CD14-positive monocyte (primary cell): ENCODE data around the gene INO80D. TPM values are rescaled to one million over a fixed set of nuclear protein-coding genes. Genes with fewer than 3 reads are reported as not detected.
"Not testable (repeated sequence)": the region's sequence is repeated elsewhere in the genome, so short reads cannot be mapped to it uniquely, and the experiment has no call there.

ENCODE experiments used
- DNase-seq, 3 donors: peaks; one replicate each; pipeline ENCODE4 v3.0.0-alpha.2; 2011 to 2022
- H2AFZ ChIP-seq: 2 replicates; pipeline ENCODE4 v1.6.0; 2012; ENCODE audit warnings: mild to moderate bottlenecking, low read depth, low read length, inconsistent platforms; ENCODE audit not compliant: insufficient read depth, poor library complexity, severe bottlenecking
- H3K27ac ChIP-seq, 2 donors: 1 replicate in 1 of 2; 2 replicates in 1 of 2; pipeline ENCODE4 v1.5.1; 2012 to 2013; ENCODE audit warnings: low read length in 2 of 2, control low read depth in 1 of 2, inconsistent platforms in 1 of 2, low read depth in 1 of 2, mild to moderate bottlenecking in 1 of 2
- H3K27me3 ChIP-seq, 2 donors: one replicate each; pipeline versions ENCODE4 v1.6.0 to v1.6.1; 2011 to 2013; ENCODE audit warnings: low read length in 2 of 2; ENCODE audit not compliant: control insufficient read depth in 2 of 2, insufficient read depth in 2 of 2
- H3K36me3 ChIP-seq, 2 donors: replicated peaks in 1 of 2; 1 replicate in 1 of 2; 2 replicates in 1 of 2; pipeline versions ENCODE4 v1.5.1 to v1.6.1; 2012 to 2013; ENCODE audit warnings: low read length in 2 of 2, control low read depth in 1 of 2, inconsistent platforms in 1 of 2, mild to moderate bottlenecking in 1 of 2; ENCODE audit not compliant: insufficient read depth in 2 of 2, control insufficient read depth in 1 of 2
- H3K4me1 ChIP-seq, 2 donors: 1 replicate in 1 of 2; 2 replicates in 1 of 2; pipeline versions ENCODE4 v1.5.1 to v1.6.1; 2012 to 2013; ENCODE audit warnings: low read length in 2 of 2, control low read depth in 1 of 2, inconsistent platforms in 1 of 2, mild to moderate bottlenecking in 1 of 2, moderate library complexity in 1 of 2; ENCODE audit not compliant: insufficient read depth in 2 of 2, control insufficient read depth in 1 of 2
- H3K4me2 ChIP-seq: replicated peaks from 2 replicates; pipeline ENCODE3; 2012; ENCODE audit warnings: low read length, moderate library complexity, mild to moderate bottlenecking; ENCODE audit not compliant: poor library complexity, severe bottlenecking; ENCODE audit errors: extremely low read depth
- H3K4me3 ChIP-seq, 3 experiments: fragments of 200-600 bp in 1 of 3; sonication (generic) in 1 of 3; replicated peaks in 1 of 3; 1 replicate in 2 of 3; 2 replicates in 1 of 3; pipeline ENCODE4 v1.5.1; 2011 to 2013; ENCODE audit warnings: low read length in 3 of 3, mild to moderate bottlenecking in 3 of 3, control low read depth in 2 of 3, low read depth in 2 of 3, inconsistent platforms in 1 of 3, moderate library complexity in 1 of 3
- H3K79me2 ChIP-seq: 2 replicates; pipeline ENCODE4 v1.6.0; 2012; ENCODE audit warnings: mild to moderate bottlenecking, control low read depth, inconsistent platforms, low read length, moderate library complexity; ENCODE audit not compliant: insufficient read depth
- H3K9ac ChIP-seq: 2 replicates; pipeline ENCODE4 v1.6.0; 2017; ENCODE audit warnings: low read length, mild to moderate bottlenecking; ENCODE audit not compliant: insufficient read depth, poor library complexity, severe bottlenecking
- H3K9me3 ChIP-seq, 2 donors: replicated peaks in 1 of 2; 1 replicate in 1 of 2; 2 replicates in 1 of 2; pipeline versions ENCODE4 v1.5.1 to v1.6.1; 2012 to 2013; ENCODE audit warnings: low read length in 2 of 2, control low read depth in 1 of 2; ENCODE audit not compliant: control insufficient read depth in 1 of 2, insufficient read depth in 1 of 2
- H4K20me1 ChIP-seq: 2 replicates; pipeline ENCODE4 v1.6.0; 2012; ENCODE audit warnings: mild to moderate bottlenecking, low read length, control low read depth, moderate library complexity; ENCODE audit not compliant: insufficient read depth
- H3K27ac Mint-ChIP-seq, 7 donors: one replicate each; pipeline ENCODE4 v1.8.0; 2020; ENCODE audit warnings: mild to moderate bottlenecking in 7 of 7, mixed read lengths in 7 of 7, moderate library complexity in 6 of 7, inconsistent platforms in 2 of 7
- H3K27me3 Mint-ChIP-seq, 3 donors: one replicate each; pipeline ENCODE4 v1.8.0; 2021 to 2022; ENCODE audit warnings: low read depth in 3 of 3, mild to moderate bottlenecking in 3 of 3, mixed read lengths in 3 of 3, moderate library complexity in 3 of 3, inconsistent platforms in 1 of 3
- H3K36me3 Mint-ChIP-seq, 2 donors: one replicate each; pipeline ENCODE4 v1.8.0; 2020; ENCODE audit warnings: mixed read lengths in 2 of 2, inconsistent platforms in 1 of 2, mild to moderate bottlenecking in 1 of 2
- H3K4me1 Mint-ChIP-seq: one replicate; pipeline ENCODE4 v1.8.0; 2020; ENCODE audit warnings: mild to moderate bottlenecking, mixed read lengths
- H3K4me3 Mint-ChIP-seq, 2 donors: one replicate each; pipeline ENCODE4 v1.8.0; 2020; ENCODE audit warnings: mild to moderate bottlenecking in 2 of 2, mixed read lengths in 2 of 2, moderate library complexity in 1 of 2
- H3K9me3 Mint-ChIP-seq, 7 donors: one replicate each; pipeline ENCODE4 v1.8.0; 2020 to 2022; ENCODE audit warnings: mixed read lengths in 7 of 7, mild to moderate bottlenecking in 6 of 7, moderate library complexity in 6 of 7, inconsistent platforms in 2 of 7
- CTCF ChIP-seq: fragments of 200-600 bp; IDR thresholded peaks from one replicate; pipeline ENCODE4 v1.8.0; 2022; ENCODE audit warnings: antibody characterized with exemption, mild to moderate bottlenecking
- WGBS: methylation state at CpG from one replicate; pipeline ENCODE4 v1.1.5; 2013; ENCODE audit warnings: missing lambda C conversion rate; ENCODE audit not compliant: insufficient coverage; 5-methylcytosine and 5-hydroxymethylcytosine counted together
- intact Hi-C, 2 donors: fragments of 100-400 bp; cut with micrococcal nuclease; formaldehyde crosslinking; loops; one replicate each; pipeline versions ENCODE4 v1.15.0 to v1.15.1; 2023
- polyA plus RNA-seq, 3 donors: library from polyadenylated mRNA; depleted of rRNA in 1 of 3; unstranded in 2 of 3; stranded (reverse) in 1 of 3; fragments of 300-500 nt in 2 of 3; fragments of >200 nt in 1 of 3; fragmentation: Illumina TruSeq in 2 of 3; gene quantifications; 1 replicate in 2 of 3; 2 replicates in 1 of 3; pipeline ENCODE4 v1.2.3, GENCODE V29; 2012 to 2021

The INO80D gene
- polyA plus RNA-seq, 3 donors = 3.8 to 6.1 (median 4.4) TPM

GRCh38 chr2:206125901-206126300 is 39.9 kb upstream of the INO80D start:
- Histone ChIP-seq H3K9ac (no peak overlapping the region), H3K27ac (no peak overlapping the region), H3K36me3 (peaks cover 88 to 93% of the 10 kb centered on the region in 2 donors), H3K4me1 (no peaks in the 10 kb centered on the region), H3K9me3 (no peaks in the 10 kb centered on the region), H2AFZ (no peak overlapping the region), H3K79me2 (no peaks in the 10 kb centered on the region), H4K20me1 (no peaks in the 10 kb centered on the region), H3K4me2 (no peak overlapping the region), H3K27me3 (no peaks in the 10 kb centered on the region), H3K4me3 (no peak overlapping the region)
- intact Hi-C loops = no loop called here
- Mint-ChIP-seq H3K36me3 (peaks cover 67 to 93% of the 10 kb centered on the region in 2 donors), H3K27ac (no peak overlapping the region), H3K4me1 (no peaks in the 10 kb centered on the region), H3K9me3 (no peaks in the 10 kb centered on the region), H3K27me3 (no peaks in the 10 kb centered on the region), H3K4me3 (no peak overlapping the region)
- DNase-seq = no peak
- no peak for TF ChIP-seq CTCF

GRCh38 chr2:206122569-206122968 is 36.6 kb upstream of the INO80D start:
- H3K9ac ChIP-seq, H3K9me3 Mint-ChIP-seq, H3K27ac ChIP-seq, H3K4me1 Mint-ChIP-seq, H2AFZ ChIP-seq, H3K4me1 ChIP-seq, H3K9me3 ChIP-seq, H3K4me3 Mint-ChIP-seq, H3K27me3 Mint-ChIP-seq, H3K27ac Mint-ChIP-seq, DNase-seq, H3K27me3 ChIP-seq, H4K20me1 ChIP-seq, H3K79me2 ChIP-seq, H3K4me2 ChIP-seq, intact Hi-C loops, H3K4me3 ChIP-seq: not testable (repeated sequence)
- peaks cover 69 to 73% of the 10 kb centered on the region in 2 donors for H3K36me3 ChIP-seq
- no CpG with 5 or more reads among the region's 3 CpGs for WGBS
- H3K36me3 Mint-ChIP-seq = peaks cover 55 to 82% of the 10 kb centered on the region in 2 donors
